Activated T-cell treated with anti-CD3 and anti-CD28 coated beads for 24 hours (primary cell): ENCODE measurements around the gene ABCE1.

Source experiments
- DNase-seq: peaks from one replicate; pipeline ENCODE4 v3.0.0-alpha.2; 2020; ENCODE audit warnings: low read depth

The ABCE1 gene

DNA sequence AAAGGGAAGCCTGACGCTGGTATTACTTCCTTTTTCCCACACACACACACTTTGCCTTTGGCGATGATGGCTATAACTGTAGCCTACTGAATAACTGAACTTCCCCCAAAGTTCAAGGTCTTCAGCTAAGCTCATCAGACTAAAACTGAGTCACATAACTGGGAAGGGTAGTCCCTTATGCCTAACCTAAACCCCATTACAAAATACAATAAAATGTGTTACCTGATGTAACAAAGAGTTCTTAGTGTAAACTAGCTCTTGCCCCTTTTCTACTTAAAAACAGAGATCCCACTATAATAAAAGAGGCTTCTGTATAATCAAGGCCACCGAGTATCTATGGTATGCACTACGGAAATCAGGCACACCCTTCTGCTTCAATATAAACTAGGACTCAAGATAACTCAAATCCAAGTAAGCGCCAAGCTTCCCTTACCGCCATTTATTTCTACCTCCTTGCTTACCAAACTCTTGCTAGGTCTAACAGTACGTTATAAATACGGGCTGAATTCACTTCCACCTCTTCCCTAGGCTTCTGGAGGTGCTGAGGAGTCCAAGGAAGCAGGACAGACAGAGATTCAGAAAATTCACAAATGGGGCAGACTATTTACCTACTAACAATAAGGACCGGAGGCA is 79.9 kb downstream of the ABCE1 start:
- DNase-seq = no peak

DNA sequence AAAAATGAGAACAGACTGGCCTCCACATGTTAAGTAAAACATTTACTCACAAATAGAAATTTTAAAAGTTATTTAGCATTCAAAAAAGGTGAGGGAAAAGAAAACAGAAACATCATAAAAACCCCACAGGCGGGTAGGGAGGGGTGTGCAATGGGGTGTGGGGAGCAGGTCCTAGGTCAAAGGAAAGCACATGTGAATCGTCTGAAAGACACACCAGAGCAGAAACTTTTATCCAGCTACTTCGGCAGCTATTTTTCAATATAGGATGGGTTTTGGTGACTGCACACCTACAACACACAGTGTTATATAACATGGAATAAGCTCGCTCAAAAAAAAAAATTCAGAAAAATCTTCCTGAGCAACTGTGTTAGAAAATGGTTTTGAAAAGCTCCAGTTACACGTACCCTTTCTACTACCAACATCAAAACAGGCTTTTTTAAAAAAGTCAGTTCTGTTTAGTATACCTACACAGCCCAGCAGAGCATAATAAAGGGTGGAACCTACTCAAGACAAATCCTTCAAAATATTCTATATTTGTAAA is 80.7 kb downstream of the ABCE1 start:
- DNase-seq = no peak
